HG03439 (cell line): Measurements from ENCODE around the gene PTPN1.

Experiments used
- ATAC-seq: cut with Tn5 transposase; IDR thresholded peaks from one replicate; pipeline ENCODE4 v1.9.1; 2021; ENCODE audit warnings: mild to moderate bottlenecking, moderate library complexity; ENCODE audit not compliant: unreplicated experiment

PTPN1 gene

GRCh38 chr20:50572938-50573777 is 63.0 kb downstream of the PTPN1 start:
- ATAC-seq = no peak

DNA sequence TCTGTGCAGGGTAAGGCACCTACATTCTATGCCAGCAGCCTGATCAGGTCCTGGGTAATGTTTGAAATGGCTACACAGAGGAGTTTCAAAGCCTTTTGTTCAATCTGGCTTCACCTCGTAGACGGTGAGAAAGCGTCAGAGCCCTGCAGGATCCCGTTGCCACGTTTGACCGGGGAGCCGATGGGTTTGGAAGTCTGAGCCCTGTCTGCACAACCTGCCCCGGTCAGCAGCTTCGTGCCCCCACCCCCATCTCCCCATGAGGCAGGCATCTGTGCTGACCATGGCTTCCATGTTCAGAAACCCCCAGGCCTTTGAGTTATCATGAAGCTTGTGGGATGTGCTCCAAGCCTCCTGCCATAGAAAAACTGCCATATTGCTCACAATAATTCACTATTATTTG is 63.9 kb downstream of the PTPN1 start:
- ATAC-seq = no peak

DNA sequence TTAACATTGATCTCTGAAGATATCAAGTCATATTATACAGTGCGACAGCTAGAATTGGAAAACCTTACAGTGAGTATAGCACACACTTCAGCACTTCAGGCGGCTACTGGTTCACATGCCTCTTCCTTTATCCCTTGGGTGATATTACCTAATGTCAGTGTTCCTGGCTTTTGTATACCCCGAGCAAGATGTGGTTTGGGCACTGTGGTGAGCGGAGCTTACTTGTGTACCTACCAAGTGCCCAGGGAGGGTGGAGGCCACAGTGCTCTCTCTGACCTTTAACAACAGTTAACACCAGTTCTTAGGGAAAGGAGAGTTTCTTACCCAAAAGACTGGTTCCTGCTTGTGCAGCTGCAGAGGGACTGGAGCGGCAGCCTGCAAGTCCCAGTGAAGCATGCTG is 64.4 kb downstream of the PTPN1 start:
- ATAC-seq = no peak

DNA sequence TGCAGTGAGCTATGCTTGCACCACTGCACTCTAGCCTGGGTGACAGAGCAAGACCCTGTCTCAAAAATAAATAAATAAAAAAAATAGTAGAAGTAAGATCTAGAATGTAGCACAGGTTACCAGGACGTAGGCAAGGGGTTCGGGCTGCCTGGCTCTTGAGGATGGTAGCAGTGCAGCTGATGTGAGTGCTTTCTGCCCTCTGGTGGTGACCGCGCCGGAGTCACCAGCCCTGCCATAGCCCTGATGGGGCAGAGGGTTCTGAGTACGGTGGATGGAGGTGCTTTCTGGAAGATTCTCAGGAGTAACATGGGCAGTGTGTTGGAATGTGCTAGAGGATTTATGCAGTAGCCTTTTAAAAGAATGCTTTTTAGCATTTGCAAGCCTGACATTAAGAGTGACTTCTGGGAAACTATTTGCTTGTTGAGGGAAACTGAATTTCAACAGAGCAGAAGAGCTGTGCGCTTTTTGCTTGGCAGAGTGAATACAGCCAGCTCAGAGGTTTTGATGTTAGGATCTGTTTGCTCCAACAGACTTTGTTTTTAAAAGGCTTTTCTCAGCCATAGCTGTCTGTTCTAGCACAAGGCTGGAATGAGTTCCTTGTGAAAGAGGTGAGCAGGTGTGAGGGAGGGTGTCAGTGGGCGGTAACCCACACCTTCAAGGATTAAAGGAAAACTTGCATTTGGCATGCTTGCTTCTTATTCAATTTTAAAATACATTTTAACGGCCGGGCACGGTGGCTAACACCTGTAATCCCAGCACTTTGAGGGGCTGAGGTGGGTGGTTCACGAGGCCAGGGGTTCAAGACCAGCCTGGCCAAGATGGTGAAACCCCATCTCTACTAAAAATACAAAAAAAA is 65.9 kb downstream of the PTPN1 start:
- ATAC-seq = no peak

DNA sequence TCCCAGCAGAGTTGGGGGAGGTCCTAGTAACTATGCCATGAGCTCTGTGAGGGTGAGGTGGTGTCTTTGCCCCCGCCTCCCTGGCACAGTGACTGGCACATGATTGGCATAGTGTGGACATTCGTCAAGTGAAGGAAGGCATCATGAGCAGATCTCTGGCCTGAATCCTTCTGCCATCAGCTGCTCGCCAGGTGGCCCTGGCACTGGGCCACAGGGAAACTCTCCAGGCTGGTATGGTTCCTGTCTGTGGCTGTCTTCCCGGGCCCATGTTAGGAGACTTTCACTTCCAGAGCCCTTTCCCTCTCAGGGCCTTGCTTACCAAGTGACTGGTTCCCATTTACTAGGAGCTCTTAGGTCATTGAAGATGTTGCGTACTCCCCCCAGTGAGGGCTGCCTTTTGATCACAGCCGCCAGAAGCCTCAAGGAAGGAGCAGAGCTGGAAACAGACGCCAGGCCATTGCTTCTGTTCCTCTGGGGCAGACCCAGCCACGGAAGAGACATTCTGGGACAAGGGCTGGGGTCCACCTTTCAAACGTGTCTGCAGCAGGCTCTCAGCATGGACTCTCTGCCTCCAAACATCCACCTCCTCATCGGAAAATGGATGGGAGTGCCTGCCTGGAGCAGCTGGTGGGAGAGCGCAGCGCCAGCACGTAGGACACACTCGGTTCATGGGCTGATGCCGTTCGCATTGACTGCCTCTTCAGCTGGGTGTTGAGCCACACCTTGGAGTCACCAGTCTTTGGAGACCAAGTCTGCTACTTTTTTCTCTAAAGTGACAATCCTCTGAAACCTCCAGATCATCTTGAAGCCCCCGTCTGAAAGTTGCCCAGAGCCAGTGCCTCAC is 67.2 kb downstream of the PTPN1 start:
- no peak for ATAC-seq

GRCh38 chr20:50578061-50578777 is 68.0 kb downstream of the PTPN1 start:
- ATAC-seq = no peak

DNA sequence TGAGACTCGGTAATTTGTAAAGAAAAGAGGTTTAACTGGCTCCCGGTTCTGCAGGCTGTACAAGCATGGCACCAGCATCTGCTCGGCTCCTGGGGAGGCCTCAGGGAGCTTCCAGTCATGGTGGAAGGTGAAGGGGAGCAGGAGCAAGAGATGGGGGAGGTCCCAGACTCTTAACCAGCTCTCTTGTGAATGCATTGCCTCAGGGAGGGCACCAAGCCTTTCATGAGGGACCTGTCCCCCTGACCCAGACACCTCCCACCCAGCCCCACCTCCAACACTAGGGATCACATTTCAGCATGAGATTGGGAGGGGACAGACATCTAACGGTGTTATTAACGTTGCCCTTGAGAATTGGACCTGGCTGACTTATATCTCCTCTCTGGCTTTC is 68.6 kb downstream of the PTPN1 start:
- ATAC-seq = no peak

DNA sequence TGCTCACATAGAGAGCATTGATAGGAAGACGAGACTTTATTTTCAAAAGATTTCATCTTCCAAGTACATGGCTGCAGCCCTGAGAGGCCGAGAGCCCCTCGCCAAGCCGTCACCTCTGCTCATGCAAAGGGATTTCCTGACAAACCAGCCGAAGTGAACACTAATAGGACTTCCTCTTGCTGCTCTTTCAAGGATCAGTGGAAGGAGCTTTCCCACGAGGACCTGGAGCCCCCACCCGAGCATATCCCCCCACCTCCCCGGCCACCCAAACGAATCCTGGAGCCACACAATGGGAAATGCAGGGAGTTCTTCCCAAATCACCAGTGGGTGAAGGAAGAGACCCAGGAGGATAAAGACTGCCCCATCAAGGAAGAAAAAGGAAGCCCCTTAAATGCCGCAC is 69.3 kb downstream of the PTPN1 start:
- no peak for ATAC-seq

GRCh38 chr20:50580016-50580747 is 70.0 kb downstream of the PTPN1 start:
- no peak for ATAC-seq

- ATAC-seq = no peak
These were observed 70.8 kb downstream of the PTPN1 start for GRCh38 chr20:50580842-50581544.

DNA sequence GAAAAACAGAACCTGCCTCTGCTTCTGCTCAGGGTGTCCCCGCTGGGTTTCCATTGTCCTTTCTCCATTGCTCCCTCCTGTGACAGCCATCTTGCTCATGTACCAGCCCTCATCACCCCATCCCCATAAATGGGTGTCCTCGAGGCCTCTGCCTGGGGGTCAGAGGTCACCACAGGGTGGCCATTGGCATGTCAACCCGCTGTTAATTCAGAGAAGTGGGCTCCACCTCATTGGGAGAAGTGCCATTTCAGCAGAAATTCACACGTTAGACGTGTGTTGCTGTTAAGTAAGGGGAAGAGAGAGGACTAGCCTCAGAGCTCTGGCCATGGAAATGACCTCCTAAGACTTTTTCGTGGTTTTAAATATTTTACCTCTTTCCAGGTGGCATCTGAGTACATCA is 71.9 kb downstream of the PTPN1 start:
- ATAC-seq = no peak

GRCh38 chr20:50582591-50583234 is 72.5 kb downstream of the PTPN1 start:
- ATAC-seq = no peak

- ATAC-seq = no peak
These were observed 73.4 kb downstream of the PTPN1 start for GRCh38 chr20:50583442-50584150.

DNA sequence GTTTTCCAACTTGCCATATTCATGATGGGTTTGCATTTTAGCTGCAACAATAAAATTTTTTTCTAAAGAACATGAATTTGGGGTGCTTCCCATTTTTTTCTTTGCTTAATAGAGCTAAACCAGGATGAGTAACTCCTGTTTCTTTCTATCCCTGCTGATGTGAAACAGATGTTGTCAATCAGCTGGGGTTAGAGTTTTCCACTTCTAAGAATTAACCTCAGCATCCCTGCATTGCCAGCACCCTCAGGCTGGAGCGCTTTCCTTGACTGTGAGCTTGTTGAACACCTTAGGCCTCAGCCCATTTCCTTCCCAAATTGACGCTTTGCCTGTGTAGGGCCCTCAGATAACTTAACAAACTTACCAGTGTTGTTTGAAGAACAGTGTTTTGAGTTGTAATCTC is 74.5 kb downstream of the PTPN1 start:
- no peak for ATAC-seq

GRCh38 chr20:50585214-50585613 is 75.0 kb downstream of the PTPN1 start:
- no peak for ATAC-seq

GRCh38 chr20:50585678-50586077 is 75.5 kb downstream of the PTPN1 start:
- ATAC-seq = no peak

DNA sequence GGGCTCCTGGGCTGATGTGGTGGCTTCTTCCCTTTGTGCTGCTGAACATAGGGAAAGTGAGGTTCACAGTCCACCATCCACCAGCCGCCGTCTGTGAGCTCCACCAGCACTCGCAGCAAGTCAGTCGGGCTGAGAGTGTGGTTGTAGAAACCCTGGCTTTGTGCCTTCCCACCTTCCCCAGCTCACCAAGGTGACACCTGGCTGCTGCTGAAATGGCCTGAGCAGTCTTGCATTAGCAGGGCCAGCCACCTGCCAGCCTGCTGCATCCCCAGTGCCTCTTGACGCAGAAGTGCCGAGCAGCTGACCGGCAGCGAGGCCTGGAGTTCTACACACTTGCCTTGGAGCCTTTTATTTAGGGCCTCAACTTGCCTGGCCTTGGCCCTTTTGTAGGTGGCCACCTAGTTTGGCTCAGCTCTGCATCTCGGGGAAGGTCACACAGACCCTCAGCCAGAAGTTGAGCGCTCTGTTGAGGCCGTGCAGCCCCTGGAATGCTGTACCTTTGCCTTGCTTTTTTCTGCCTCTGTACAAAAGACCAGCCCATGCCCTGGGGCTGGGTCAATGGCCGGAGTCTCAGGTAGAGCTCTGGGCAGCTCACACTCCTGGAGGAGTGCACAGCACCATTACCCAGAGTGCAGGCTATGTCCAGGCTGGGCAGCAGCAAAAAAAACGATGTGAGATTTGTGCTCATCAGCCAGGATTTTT is 76.5 kb downstream of the PTPN1 start:
- ATAC-seq = no peak
